H7 (cell line): ENCODE results near the gene OR51F2. TPM values are rescaled to one million over a fixed set of nuclear protein-coding genes. Genes with fewer than 3 reads are reported as not detected.
"Not testable (repeated sequence)": the region's sequence is repeated elsewhere in the genome, so short reads cannot be mapped to it uniquely, and the experiment has no call there.

Experiments used
- DNase-seq: peaks from one replicate; pipeline ENCODE4 v3.0.0; 2012
- H3K27me3 ChIP-seq: 2 replicates; pipeline ENCODE4 v1.6.0; 2011; ENCODE audit warnings: mild to moderate bottlenecking, low read length; ENCODE audit not compliant: control insufficient read depth, insufficient read depth
- H3K36me3 ChIP-seq: replicated peaks from 2 replicates; pipeline ENCODE4 v1.5.1; 2011; ENCODE audit warnings: low read length; ENCODE audit not compliant: control insufficient read depth, insufficient read depth
- H3K4me3 ChIP-seq: 2 replicates; pipeline ENCODE4 v1.5.1; 2011; ENCODE audit warnings: low read depth, mild to moderate bottlenecking, control low read depth, low read length, moderate library complexity; ENCODE audit not compliant: insufficient read depth
- total RNA-seq: library from RNA; depleted of rRNA; stranded (reverse); fragments of >200 nt; shearing (Covaris generic); gene quantifications from 2 replicates; pipeline ENCODE4 v1.2.3, GENCODE V29; 2014; rRNA removed

Gene OR51F2, protein sequence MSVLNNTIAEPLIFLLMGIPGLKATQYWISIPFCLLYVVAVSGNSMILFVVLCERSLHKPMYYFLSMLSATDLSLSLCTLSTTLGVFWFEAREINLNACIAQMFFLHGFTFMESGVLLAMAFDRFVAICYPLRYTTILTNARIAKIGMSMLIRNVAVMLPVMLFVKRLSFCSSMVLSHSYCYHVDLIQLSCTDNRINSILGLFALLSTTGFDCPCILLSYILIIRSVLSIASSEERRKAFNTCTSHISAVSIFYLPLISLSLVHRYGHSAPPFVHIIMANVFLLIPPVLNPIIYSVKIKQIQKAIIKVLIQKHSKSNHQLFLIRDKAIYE
- total RNA-seq = not detected in 2 replicates

DNA sequence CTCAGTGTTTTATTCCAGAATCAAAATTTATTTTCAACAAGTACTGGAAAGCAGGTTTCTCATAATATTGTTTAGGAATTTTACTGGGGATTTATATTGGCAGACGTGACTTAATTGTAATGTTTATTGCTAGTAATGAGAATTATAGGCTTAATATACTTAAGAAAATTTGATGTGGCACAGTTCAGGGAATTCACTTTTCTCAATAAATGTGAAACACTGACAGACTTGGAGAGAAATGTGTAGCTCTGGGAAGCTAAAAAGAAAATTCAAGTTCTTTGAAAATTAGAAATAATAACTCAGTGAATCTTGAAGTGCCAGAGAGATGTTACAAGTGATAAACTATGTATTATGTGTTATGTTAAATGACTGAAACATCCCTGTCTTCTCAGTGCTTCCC lies at the start of gene OR51F2:
Gene OR51F2, plus strand, starts transcription at position 301 of the 400 bp plus-strand sequence. CDS start 101 bp downstream, outside the sequence.
- no peak within 1 kb of the TSS for H3K4me3 ChIP-seq
- H3K27me3 ChIP-seq = no peaks in the 10 kb centered on the region
- DNase-seq = no peak
- no peaks in the 10 kb centered on the region for H3K36me3 ChIP-seq

DNA sequence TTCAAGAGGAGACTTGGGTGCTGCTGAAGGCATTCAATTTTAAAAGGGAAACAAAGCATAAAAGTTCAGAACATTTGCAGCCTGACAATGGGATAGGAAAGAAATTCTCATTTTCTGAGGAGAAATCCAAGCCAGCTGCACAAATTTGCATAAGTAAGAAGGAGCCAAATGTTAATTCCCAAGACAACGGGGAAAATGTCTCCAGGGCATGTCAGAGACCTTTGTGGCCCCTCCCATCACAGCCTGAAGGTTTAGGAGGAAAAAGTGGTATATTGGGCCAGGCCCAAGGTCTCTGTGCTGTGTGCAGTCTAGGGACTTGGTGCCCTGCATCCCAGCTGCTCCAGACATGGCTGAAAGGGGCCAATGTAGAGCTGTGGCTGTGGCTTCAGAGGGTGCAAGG lies 38.7 kb upstream of the OR51F2 start:
- Histone ChIP-seq H3K4me3 (no peak overlapping the region), H3K27me3 (no peaks in the 10 kb centered on the region), H3K36me3 (no peaks in the 10 kb centered on the region)
- DNase-seq = no peak

DNA sequence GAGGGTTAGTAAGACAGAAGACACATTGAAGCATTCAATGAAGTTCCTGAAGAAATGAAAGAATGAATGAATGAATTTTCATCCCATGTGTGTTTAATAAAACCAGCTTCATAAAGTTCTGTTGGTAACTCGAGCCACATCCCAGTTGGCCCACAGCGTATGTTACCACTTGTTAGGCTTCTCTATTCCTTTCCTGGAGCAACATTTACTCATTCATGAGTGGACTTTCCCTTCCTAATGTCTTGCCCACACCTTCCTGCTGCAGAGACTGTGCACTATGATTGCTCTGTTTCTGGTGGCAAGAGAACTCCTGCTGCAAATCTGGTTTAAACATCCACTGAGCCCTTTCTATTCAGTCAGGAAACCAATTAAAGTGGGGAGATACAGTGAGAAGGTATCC lies 23.9 kb upstream of the OR51F2 start:
- Histone ChIP-seq H3K27me3 (no peaks in the 10 kb centered on the region), H3K4me3 (no peak overlapping the region), H3K36me3 (no peaks in the 10 kb centered on the region)
- DNase-seq = no peak

DNA sequence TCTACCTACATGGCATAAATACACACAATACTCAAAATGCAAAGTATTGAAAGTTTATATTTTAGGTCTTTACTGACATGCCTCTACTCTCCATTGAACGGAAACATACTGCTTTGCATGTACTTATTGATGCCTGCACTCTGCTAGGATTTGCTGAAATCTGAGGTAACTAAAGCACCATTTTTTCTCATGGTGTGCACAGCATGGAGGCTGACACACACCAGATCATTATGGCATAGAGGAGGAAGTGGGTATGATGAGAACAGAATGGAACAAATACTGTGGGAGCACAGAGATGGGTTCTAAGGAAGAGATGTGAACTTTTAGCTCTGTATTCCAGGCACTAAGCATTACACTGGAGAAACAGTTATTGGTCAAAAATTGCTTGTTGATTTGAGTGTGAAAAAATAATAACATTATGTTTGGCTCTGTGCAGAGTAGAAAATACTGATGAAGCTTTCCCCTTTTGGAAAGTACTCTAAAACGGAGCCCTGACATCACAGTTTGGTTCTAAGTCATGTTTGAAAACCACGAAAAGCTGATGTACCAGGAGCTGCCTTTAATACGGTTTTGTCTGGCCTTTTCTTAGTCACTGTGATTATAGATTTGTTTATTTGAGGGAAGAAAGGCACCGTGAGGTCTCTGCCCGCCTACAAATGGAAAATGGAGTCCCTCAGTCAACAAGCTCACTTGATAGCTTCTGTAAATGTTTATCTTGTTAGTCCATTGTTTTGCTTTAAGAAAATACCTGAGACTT lies 22.5 kb upstream of the OR51F2 start:
- Histone ChIP-seq H3K36me3 (no peaks in the 10 kb centered on the region), H3K27me3 (no peaks in the 10 kb centered on the region), H3K4me3 (no peak overlapping the region)
- no peak for DNase-seq

DNA sequence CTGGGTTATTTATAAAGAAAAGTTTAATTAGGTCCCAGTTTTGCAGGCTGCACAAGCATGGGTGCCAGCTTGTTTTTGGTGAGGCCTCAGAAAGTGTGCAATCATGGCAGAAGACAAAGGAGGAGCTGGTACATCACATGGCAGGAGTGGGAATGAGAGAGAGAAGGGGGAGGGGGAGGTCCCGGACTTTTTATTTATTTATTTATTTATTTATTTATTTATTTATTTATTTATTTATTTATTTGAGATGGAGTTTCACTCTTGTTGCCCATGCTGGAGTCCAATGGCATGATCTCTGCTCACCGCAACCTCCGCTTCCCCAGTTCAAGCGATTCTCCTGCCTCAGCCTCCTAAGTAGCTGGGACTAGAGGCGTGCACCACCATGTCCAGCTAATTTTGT lies 19.8 kb upstream of the OR51F2 start:
- H3K27me3 ChIP-seq, H3K4me3 ChIP-seq, DNase-seq, H3K36me3 ChIP-seq: not testable (repeated sequence)

DNA sequence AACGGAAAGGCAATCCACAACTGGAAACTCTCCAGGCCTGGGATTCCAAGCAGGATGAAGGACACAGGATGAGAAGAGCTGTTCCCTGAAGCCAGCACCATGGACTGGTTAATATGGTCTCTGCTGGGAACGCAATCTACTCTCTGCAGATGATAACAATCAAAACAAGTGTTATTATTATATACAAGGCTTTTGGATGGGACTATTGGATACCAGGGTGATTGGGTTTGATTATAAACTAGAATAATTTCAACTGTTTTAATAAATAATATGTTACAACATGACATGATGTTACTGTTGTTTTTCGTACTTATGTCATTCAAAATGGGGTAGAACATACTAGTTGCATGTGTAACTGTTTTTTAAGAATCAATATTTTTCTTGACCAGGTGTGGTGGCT lies 16.8 kb upstream of the OR51F2 start, which contains the start of gene OR52R1:
Gene OR52R1, minus strand, starts transcription at position 101 of the 400 bp plus-strand sequence. Its CDS starts 0 bp downstream, at position 101.
- Histone ChIP-seq H3K4me3 (no peak within 1 kb of the TSS), H3K36me3 (no peaks in the 10 kb centered on the region), H3K27me3 (no peaks in the 10 kb centered on the region)
- DNase-seq = no peak

DNA sequence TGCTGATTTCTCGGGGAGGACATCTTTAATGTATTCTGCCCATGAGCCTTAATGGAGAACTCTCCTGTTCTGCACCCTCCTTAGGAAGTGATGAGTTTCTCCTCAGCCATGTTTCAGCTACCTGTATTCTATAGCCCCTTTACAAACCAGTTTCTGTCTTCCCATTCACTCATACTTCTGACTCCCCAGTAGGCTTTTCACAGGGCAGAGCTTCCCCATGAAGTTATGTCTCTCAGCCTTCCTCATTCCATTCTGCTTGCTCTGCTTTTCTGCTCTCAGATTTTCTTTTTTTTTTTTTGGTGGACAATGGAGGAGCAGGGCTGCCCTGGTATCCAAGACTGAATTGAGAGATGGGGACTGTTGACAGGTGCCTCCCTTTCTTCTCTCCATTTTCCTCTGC lies 12.6 kb upstream of the OR51F2 start:
- no peak overlapping the region for H3K4me3 ChIP-seq
- no peak for DNase-seq
- no peaks in the 10 kb centered on the region for H3K27me3 ChIP-seq
- no peaks in the 10 kb centered on the region for H3K36me3 ChIP-seq

DNA sequence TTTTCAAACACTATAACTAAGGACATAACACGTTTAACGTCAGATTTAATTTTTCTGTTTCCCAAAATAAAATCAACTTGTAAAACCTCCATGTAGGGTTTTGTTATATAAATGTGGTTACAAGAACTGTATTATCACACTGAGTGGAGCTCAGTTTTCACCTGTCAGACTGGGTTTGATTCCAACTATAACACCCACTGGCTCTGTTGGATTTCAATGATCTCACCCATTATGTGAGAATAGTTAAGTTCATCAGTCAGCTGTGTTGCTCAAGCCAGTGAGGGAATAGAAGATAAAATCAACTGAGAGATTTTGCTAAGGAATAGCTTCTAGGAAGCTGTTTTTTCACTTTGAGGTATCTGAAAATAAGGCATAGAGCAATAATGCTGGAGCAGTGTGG lies 11.9 kb upstream of the OR51F2 start:
- DNase-seq = no peak
- Histone ChIP-seq H3K4me3 (no peak overlapping the region), H3K36me3 (no peaks in the 10 kb centered on the region), H3K27me3 (no peaks in the 10 kb centered on the region)

DNA sequence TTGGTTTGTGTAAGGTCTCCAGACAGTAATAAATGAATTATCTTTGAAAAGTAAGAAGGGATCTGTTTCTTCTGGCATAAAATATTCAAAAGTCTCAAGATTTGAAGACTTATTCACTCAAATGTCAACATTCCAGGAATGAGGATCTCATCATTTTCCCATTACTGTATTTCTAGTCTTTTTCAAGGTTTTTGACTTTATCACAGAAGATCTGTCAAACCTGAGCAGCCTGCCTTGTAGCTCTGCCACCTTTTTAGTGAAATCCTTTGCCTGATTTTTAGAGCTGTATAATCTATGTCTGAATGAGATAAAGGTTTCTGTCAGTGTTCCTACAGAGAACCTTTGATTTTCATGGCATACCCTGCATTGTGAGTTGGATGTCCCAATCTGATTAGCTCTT lies 4.0 kb downstream of the OR51F2 start:
- no peak overlapping the region for H3K4me3 ChIP-seq
- H3K27me3 ChIP-seq = no peaks in the 10 kb centered on the region
- H3K36me3 ChIP-seq = no peaks in the 10 kb centered on the region
- DNase-seq = no peak

DNA sequence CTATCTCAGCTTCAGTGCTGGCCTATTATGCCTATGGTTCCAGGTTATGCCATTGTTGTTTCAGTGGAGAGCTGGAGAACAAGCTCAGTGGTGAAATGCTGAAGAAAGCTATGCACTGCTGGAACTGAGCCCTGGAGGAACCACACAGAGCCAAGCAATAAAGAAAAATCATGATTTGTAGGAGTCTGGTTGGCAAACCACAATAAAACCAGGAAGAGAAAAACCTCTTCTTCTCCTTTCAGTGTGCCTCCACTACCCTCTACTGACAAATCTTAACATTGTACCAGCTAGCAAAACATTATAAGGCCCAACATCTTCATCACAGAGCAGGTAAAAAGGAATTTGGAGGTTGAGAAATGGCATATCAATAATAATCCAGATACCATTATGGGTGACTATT lies 5.3 kb downstream of the OR51F2 start:
- DNase-seq = peak; percentile 4
- Histone ChIP-seq H3K27me3 (no peaks in the 10 kb centered on the region), H3K4me3 (no peak overlapping the region), H3K36me3 (no peaks in the 10 kb centered on the region)

DNA sequence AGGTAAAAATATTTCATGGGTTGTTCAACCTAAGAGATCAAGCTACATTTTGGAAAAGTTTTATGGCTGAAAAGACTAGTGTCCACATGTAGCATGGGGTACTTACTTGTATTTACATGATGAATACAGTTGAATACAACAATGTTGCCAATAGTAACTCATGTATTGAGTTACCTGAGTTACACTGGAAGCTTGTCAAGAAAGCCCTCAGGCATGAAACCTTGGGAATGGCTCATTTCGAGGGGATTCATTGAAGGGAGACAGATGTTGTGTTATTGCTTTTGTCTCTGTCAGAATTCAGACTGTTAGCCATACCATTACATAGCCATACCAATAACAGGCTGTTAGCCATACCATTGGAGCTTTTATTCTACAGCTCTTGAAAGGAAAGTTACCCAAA lies 9.2 kb downstream of the OR51F2 start:
- Histone ChIP-seq H3K4me3 (no peak overlapping the region), H3K27me3 (no peaks in the 10 kb centered on the region), H3K36me3 (no peaks in the 10 kb centered on the region)
- DNase-seq = no peak

DNA sequence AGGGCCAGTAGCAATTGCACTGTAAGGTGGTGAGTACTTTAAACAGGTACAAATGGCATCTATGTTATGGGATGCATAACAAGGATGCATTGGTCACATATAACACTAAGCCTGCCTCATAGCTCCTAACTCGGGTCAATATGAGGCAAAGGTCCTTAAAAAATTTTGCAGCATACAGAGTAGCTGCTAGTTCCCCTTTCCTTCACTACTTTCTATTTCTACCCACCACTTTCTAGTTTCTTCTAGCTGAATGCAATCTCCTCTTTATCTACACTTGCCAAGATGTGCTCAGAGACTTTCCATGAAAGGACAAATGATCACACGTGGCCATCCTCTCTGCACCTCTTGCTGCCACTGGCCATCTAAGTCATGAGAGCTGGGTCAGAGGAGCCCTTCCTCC lies 9.8 kb downstream of the OR51F2 start:
- no peak overlapping the region for H3K4me3 ChIP-seq
- H3K36me3 ChIP-seq = no peaks in the 10 kb centered on the region
- DNase-seq = no peak
- no peaks in the 10 kb centered on the region for H3K27me3 ChIP-seq

DNA sequence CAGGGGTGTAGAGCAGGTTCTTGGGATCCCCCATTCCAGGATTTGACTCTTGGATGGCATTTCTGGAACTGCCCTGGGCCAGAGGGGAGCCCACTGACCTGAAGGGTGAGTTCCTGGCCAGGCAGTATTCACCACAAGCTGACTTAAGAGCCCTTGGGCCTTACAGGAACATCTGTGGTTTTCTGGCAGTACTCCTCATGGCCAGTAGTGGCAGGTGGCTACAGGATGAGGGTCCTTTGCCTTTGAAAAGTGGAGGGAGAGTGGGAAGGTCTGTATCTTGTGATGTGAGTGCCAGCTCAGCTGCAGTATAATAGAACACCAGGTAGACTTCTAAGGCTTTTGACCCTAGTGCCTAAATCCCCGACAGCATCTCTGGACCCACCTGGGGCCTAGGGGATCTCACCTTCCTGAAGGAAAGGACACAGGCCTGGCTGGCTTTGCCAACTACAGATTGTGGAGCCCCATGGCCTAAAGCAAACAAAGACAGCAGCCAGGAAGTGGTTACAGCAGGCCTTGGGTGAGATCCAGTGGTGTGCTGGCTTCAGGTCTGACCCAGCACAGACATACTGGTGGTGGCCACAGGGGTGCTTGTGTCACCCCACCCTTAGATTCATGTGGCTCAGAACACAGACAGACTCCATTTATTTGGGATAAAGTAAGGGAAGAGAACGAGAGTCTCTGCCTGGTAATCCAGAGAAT lies 18.9 kb downstream of the OR51F2 start:
- DNase-seq = no peak
- no peaks in the 10 kb centered on the region for H3K27me3 ChIP-seq
- no peaks in the 10 kb centered on the region for H3K36me3 ChIP-seq
- no peak overlapping the region for H3K4me3 ChIP-seq

DNA sequence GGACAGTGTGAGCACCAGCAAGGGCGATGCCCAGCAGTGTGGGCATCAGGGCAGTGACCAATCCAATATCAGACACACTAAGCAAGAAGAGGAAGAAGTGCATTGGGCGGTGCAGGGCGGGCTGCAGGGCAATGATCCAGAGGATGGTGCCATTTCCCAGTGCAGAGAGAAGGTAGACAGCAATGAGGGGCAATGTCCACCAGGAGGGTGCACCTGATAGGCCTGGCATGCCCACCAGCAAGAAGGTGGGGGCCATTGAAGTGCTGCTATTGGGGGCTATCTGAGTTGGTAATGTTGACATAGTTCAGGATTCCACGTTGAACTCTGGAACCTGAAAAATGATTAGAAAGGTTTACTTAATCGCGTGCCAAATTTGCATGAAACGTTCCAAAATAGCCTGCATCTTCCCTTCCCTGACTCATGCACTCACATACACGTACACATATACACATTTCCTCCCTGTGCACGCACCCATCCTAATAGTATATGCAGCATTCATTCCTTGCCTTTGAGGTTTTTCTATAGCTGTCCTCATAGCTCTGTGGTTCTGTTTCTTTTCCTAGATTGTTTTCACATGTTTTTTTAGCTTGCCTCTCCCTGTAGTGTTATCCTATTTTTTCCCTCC lies 27.9 kb downstream of the OR51F2 start, which contains the start of gene OR51S1:
Gene OR51S1, minus strand, starts transcription at position 301 of the 625 bp plus-strand sequence. Its CDS starts 0 bp downstream, at position 301.
- DNase-seq = no peak
- Histone ChIP-seq H3K4me3 (no peak within 1 kb of the TSS), H3K36me3 (no peaks in the 10 kb centered on the region), H3K27me3 (no peaks in the 10 kb centered on the region)
